WTC11 (cell line): ENCODE data around the gene GPR132.

Experiments
- TCF7 ChIP-seq: sonication (generic); formaldehyde crosslinking; IDR thresholded peaks from 2 replicates; pipeline ENCODE4 v1.8.0; 2022; ENCODE audit warnings: mild to moderate bottlenecking, low read depth, missing genetic modification reagents, moderate library complexity
- TF ChIP-seq, protein P1 (sequence below): sonication (generic); formaldehyde crosslinking; IDR thresholded peaks from 2 replicates; pipeline ENCODE4 v1.8.0; 2022; ENCODE audit warnings: mild to moderate bottlenecking, missing genetic modification reagents
- TF ChIP-seq, protein P2 (sequence below): fragments of 200-600 bp; IDR thresholded peaks from 2 replicates; pipeline ENCODE4 v1.8.0; 2022; ENCODE audit warnings: antibody characterized with exemption

DNA sequence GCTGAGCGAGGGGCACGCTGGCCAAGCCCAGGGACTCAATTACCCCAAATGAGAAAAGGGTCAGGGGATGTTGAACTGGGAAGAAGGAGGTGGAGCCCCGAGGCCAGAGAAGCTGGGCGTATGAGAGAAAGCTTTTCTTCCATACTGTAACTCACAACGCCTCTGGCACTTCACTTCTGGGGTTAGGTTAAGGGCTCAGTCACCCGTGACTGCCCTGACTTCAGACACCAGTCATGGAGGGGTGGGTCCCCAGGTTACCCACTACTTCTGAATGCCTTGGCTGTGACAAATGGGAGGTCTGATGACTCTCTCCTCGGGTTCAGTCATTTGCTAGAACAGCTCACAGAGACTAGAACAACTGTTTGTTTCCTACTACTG, 5.5 kb upstream of the GPR132 start:
- TF ChIP-seq, protein P1, sequence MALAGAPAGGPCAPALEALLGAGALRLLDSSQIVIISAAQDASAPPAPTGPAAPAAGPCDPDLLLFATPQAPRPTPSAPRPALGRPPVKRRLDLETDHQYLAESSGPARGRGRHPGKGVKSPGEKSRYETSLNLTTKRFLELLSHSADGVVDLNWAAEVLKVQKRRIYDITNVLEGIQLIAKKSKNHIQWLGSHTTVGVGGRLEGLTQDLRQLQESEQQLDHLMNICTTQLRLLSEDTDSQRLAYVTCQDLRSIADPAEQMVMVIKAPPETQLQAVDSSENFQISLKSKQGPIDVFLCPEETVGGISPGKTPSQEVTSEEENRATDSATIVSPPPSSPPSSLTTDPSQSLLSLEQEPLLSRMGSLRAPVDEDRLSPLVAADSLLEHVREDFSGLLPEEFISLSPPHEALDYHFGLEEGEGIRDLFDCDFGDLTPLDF (CRISPR knock-in tag), result no peak
- no peak for TF ChIP-seq TCF7 (CRISPR knock-in tag)
- TF ChIP-seq, protein P2, sequence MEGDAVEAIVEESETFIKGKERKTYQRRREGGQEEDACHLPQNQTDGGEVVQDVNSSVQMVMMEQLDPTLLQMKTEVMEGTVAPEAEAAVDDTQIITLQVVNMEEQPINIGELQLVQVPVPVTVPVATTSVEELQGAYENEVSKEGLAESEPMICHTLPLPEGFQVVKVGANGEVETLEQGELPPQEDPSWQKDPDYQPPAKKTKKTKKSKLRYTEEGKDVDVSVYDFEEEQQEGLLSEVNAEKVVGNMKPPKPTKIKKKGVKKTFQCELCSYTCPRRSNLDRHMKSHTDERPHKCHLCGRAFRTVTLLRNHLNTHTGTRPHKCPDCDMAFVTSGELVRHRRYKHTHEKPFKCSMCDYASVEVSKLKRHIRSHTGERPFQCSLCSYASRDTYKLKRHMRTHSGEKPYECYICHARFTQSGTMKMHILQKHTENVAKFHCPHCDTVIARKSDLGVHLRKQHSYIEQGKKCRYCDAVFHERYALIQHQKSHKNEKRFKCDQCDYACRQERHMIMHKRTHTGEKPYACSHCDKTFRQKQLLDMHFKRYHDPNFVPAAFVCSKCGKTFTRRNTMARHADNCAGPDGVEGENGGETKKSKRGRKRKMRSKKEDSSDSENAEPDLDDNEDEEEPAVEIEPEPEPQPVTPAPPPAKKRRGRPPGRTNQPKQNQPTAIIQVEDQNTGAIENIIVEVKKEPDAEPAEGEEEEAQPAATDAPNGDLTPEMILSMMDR, result no peak
